Measurements from ENCODE around the gene PTCD3.

PTCD3 gene

GRCh38 chr2:86082756-86083155 lies 23.3 kb upstream of the PTCD3 start:
- no peak for DNase-seq
- peaks cover 22 to 62% (median 42%) of the 10 kb centered on the region in 3 donors for H3K36me3 ChIP-seq
- intact Hi-C loops (cut with DNase I; ENCODE audit: low total_unique reads) = no loop called here
- H3K27ac ChIP-seq = no peak overlapping the region
- no peaks in the 10 kb centered on the region for H3K27me3 ChIP-seq
- H3K9me3 ChIP-seq = no peaks in the 10 kb centered on the region
- no peaks in the 10 kb centered on the region for H3K4me1 ChIP-seq
- no peak overlapping the region for H3K4me3 ChIP-seq
- TF ChIP-seq, protein P1, sequence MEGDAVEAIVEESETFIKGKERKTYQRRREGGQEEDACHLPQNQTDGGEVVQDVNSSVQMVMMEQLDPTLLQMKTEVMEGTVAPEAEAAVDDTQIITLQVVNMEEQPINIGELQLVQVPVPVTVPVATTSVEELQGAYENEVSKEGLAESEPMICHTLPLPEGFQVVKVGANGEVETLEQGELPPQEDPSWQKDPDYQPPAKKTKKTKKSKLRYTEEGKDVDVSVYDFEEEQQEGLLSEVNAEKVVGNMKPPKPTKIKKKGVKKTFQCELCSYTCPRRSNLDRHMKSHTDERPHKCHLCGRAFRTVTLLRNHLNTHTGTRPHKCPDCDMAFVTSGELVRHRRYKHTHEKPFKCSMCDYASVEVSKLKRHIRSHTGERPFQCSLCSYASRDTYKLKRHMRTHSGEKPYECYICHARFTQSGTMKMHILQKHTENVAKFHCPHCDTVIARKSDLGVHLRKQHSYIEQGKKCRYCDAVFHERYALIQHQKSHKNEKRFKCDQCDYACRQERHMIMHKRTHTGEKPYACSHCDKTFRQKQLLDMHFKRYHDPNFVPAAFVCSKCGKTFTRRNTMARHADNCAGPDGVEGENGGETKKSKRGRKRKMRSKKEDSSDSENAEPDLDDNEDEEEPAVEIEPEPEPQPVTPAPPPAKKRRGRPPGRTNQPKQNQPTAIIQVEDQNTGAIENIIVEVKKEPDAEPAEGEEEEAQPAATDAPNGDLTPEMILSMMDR (IDR thresholded peaks at IDR 0.05) = no peak

GRCh38 chr2:86087936-86088850 lies 17.8 kb upstream of the PTCD3 start:
- TF ChIP-seq, protein P1 (IDR thresholded peaks at IDR 0.05) = no peak
- intact Hi-C loops (cut with DNase I; ENCODE audit: low total_unique reads) = no loop called here
- DNase-seq = no peak
- no peaks in the 10 kb centered on the region for H3K4me1 ChIP-seq
- no peak overlapping the region for H3K27ac ChIP-seq
- H3K27me3 ChIP-seq = no peaks in the 10 kb centered on the region
- H3K4me3 ChIP-seq = no peak overlapping the region
- no peaks in the 10 kb centered on the region for H3K9me3 ChIP-seq
- peaks cover 42 to 65% (median 58%) of the 10 kb centered on the region in 3 donors for H3K36me3 ChIP-seq

DNA sequence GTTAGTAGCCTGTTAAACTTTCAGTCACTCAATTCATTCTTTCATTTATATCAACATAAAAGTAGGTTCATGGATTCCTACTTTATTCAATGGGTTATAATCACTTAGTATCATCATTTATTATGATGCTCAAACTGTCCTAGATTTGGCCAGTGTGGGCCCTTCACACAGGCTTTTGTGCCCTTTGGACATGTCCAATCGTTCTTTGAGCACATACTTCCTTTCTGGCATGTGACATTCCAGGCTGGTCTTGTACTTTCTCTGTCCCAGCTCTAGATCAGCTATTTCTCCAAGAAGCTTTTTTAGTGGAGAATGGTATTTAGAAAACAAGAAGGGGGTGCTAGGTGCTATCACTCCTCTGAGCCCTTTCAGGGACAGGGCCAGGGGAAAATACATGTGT lies 11.8 kb upstream of the PTCD3 start:
- Histone ChIP-seq H3K27ac (no peak overlapping the region), H3K4me3 (no peak overlapping the region), H3K4me1 (no peaks in the 10 kb centered on the region), H3K27me3 (no peaks in the 10 kb centered on the region), H3K36me3 (peaks cover 56 to 78% (median 62%) of the 10 kb centered on the region in 3 donors), H3K9me3 (no peaks in the 10 kb centered on the region)
- intact Hi-C loops (cut with DNase I; ENCODE audit: low total_unique reads) = no loop called here
- TF ChIP-seq, protein P1 (IDR thresholded peaks at IDR 0.05) = no peak
- no peak for DNase-seq

- Histone ChIP-seq H3K36me3 (peaks cover 47 to 67% (median 47%) of the 10 kb centered on the region in 3 donors), H3K4me1 (no peaks in the 10 kb centered on the region), H3K27me3 (no peaks in the 10 kb centered on the region), H3K4me3 (no peak overlapping the region), H3K27ac (no peak overlapping the region), H3K9me3 (no peaks in the 10 kb centered on the region)
- no peak for DNase-seq
- intact Hi-C loops (cut with DNase I; ENCODE audit: low total_unique reads) = no loop called here
- TF ChIP-seq, protein P1 (IDR thresholded peaks at IDR 0.05) = no peak
Observed at GRCh38 chr2:86097114-86097896, 8.7 kb upstream of the PTCD3 start.

DNA sequence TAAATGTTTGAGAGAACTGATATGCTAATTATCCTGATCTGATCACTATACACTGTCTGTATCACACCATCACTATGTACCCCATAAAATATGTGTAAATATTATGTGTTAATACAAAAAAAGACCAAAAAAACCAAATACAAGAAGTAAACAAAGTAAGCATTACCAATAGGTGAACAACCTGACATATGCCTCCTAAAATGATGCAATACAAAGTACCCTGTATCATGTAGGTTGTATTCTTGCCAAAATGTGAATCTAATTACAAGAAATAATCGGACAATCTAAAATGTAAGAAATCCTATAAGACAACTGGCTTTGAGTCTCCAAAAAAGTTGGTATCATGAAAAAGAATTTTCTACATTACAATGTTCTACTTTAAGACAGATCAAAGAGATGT lies 8.1 kb upstream of the PTCD3 start:
- H3K27ac ChIP-seq = no peak overlapping the region
- H3K9me3 ChIP-seq = no peaks in the 10 kb centered on the region
- TF ChIP-seq, protein P1 (IDR thresholded peaks at IDR 0.05) = no peak
- H3K36me3 ChIP-seq = peaks cover 44 to 67% (median 47%) of the 10 kb centered on the region in 3 donors
- DNase-seq = no peak
- H3K4me1 ChIP-seq = no peaks in the 10 kb centered on the region
- no peak overlapping the region for H3K4me3 ChIP-seq
- intact Hi-C loops (cut with DNase I; ENCODE audit: low total_unique reads) = no loop called here
- H3K27me3 ChIP-seq = no peaks in the 10 kb centered on the region
